IPS-20b (cell line): ENCODE measurements around the gene HSD17B1.
"Not testable (repeated sequence)": the region's sequence is repeated elsewhere in the genome, so short reads cannot be mapped to it uniquely, and the experiment has no call there.

ENCODE experiments used
- H3K27ac ChIP-seq: one replicate; pipeline ENCODE4 v1.5.1; 2013; ENCODE audit warnings: low read length
- H3K27me3 ChIP-seq: 2 replicates; pipeline ENCODE4 v1.6.1; 2013; ENCODE audit warnings: mild to moderate bottlenecking, low read length, inconsistent platforms; ENCODE audit not compliant: insufficient read depth
- H3K36me3 ChIP-seq: 2 replicates; pipeline ENCODE4 v1.6.1; 2013; ENCODE audit warnings: low read depth, mild to moderate bottlenecking, inconsistent platforms, low read length, moderate library complexity; ENCODE audit not compliant: insufficient read depth
- H3K4me1 ChIP-seq: 2 replicates; pipeline ENCODE4 v1.6.1; 2013; ENCODE audit warnings: mild to moderate bottlenecking, control low read depth, inconsistent platforms, low read length, moderate library complexity; ENCODE audit not compliant: insufficient read depth
- H3K4me3 ChIP-seq: 2 replicates; pipeline ENCODE4 v1.5.1; 2013; ENCODE audit warnings: mild to moderate bottlenecking, low read length, inconsistent platforms
- H3K9ac ChIP-seq: 2 replicates; pipeline ENCODE4 v1.6.1; 2013; ENCODE audit warnings: low read depth, mild to moderate bottlenecking, inconsistent platforms, low read length, moderate library complexity
- H3K9me3 ChIP-seq: 2 replicates; pipeline ENCODE4 v1.6.1; 2013; ENCODE audit warnings: mild to moderate bottlenecking, low read depth, low read length, inconsistent platforms; ENCODE audit not compliant: insufficient read depth

HSD17B1 gene

DNA sequence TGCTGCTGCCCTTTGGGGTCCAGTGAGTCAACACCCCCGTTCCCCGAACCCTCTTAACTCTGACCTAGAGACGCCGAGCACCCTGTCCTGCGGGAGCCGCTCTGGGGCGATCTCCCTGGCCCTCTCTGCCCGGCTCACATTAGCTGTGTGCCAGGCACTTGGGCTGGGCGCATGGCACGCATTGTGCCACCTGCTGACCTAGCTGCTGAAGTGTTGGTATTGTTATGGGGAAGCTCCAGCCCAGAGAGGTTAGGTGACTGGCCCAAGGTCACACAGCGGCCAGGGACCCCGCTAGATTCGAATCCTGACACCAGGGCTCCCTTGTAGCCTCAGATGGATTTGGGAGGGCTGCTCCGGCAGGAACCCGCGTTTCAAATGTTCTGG lies 1.1 kb downstream of the HSD17B1 start:
- Histone ChIP-seq H3K27ac (no peak overlapping the region), H3K27me3 (peaks cover 4% of the 10 kb centered on the region; the same call in 1 of the 2 replicates), H3K9ac (peak overlapping the region; percentile 92; the same call in 1 of the 2 replicates), H3K4me1 (no peaks in the 10 kb centered on the region), H3K4me3 (peak overlapping the region; percentile 92; the same call in 1 of the 2 replicates), H3K9me3 (no peaks in the 10 kb centered on the region), H3K36me3 (no peaks in the 10 kb centered on the region)

GRCh38 chr17:42554250-42555121 lies 1.8 kb downstream of the HSD17B1 start:
- Histone ChIP-seq H3K36me3 (no peaks in the 10 kb centered on the region), H3K27ac (peak overlapping the region; percentile 62), H3K4me3 (peak overlapping the region; percentile 92), H3K27me3 (no peaks in the 10 kb centered on the region), H3K9me3 (no peaks in the 10 kb centered on the region), H3K4me1 (no peaks in the 10 kb centered on the region), H3K9ac (peak overlapping the region; percentile 92)

- H3K9me3 ChIP-seq = no peaks in the 10 kb centered on the region
- H3K9ac ChIP-seq = peak overlapping the region; percentile 92; the same call in 1 of the 2 replicates
- peak overlapping the region; percentile 92 for H3K4me3 ChIP-seq
- no peak overlapping the region for H3K27ac ChIP-seq
- no peaks in the 10 kb centered on the region for H3K27me3 ChIP-seq
- no peaks in the 10 kb centered on the region for H3K36me3 ChIP-seq
- H3K4me1 ChIP-seq = no peaks in the 10 kb centered on the region
Measured at GRCh38 chr17:42555122-42555622, 2.4 kb downstream of the HSD17B1 start.

DNA sequence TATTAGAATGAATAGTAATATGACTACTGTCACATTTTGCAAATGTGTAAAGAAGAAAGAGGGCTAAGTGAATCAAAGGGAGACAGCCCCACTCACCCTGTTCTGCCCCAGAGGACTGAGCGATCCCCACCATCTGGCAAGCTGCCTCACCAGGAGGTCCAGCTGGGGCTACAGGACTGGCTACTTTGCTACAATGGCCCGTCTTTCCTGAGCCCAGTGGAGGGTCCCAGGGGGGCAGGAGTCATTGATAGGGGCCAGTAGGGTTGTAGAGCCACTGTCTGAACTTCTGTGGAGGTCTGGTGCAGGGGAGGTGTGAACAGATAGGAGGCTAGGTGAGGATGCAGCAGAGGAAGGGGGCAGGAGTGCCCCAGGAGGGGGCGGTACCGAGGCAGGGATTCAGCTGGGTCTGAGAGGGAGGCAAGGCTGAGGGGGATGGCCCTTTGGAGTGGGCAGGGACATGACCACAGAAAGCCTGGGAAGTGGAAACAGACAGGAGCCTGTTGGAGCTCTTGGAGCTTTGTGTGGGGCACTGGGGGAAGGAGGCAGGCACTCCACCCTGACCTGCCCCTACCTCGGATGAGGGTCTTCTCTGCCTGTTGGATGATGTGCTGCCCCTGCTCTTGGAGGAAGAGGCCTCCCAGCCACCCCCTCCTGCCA lies 3.4 kb downstream of the HSD17B1 start:
- H3K4me3 ChIP-seq, H3K4me1 ChIP-seq, H3K27ac ChIP-seq, H3K9me3 ChIP-seq, H3K9ac ChIP-seq, H3K36me3 ChIP-seq, H3K27me3 ChIP-seq: not testable (repeated sequence)

GRCh38 chr17:42559075-42559474 lies 6.4 kb downstream of the HSD17B1 start:
- Histone ChIP-seq H3K4me3 (no peak overlapping the region), H3K4me1 (peaks cover 7% of the 10 kb centered on the region; the same call in 1 of the 2 replicates), H3K27me3 (no peaks in the 10 kb centered on the region), H3K36me3 (0 out of 2 replicates have a peak, but pooled peaks cover 5% of the 10 kb centered on the region), H3K9me3 (no peaks in the 10 kb centered on the region), H3K9ac (no peak overlapping the region), H3K27ac (no peak overlapping the region)

DNA sequence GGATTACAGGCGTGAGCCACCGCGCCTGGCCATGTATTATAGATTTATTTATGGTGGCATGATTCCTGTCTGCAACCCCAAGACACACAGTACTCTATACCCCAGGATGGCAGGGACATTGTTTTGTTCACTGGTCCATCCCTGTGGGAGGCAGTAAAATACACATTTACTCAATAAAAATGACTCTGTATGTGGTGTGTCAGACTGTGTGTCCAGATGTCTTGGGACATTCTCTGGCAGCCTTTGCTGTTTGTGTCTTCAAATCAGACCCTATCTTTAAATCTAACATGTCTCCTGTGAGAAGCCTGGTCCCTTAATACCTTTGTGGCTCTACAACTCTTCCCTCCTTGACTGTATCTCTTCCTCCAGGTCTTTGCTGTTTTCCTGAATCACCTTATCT lies 7.5 kb downstream of the HSD17B1 start:
- Histone ChIP-seq H3K4me3 (no peak overlapping the region), H3K36me3 (peaks cover 16% of the 10 kb centered on the region), H3K9ac (no peak overlapping the region), H3K27ac (no peak overlapping the region), H3K27me3 (no peaks in the 10 kb centered on the region), H3K4me1 (peaks cover 7% of the 10 kb centered on the region; the same call in 1 of the 2 replicates), H3K9me3 (no peaks in the 10 kb centered on the region)

DNA sequence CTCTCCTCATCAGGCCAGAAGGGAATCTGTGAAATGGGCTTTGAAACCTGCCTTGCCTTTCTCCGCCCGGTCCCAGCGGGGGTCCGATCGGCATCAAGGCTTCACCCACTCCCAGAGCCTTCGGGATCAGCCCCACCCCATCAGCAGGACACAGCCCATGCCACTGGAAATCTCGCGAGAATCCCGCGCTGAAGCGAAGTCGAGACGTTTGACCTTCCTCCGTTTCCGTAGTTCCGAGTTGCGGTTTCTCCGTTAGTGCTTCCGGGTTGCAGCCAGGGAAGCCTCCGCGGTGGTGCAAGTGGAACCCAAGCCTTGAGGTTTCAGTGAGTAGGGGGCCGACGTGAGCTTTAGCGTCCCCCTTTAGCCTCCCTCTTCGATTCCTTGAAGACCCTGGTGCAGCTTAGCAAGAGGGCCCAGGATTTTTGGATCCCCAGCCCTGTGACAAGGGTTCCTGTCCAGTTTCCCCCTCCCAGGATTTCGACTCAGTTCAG lies 9.2 kb downstream of the HSD17B1 start, which contains the start of gene COASY:
COASY (plus strand) TSS at position 252 of the 491 bp plus-strand sequence. CDS start 475 bp downstream, outside the sequence.
- Histone ChIP-seq H3K27me3 (no peaks in the 10 kb centered on the region), H3K9me3 (no peaks in the 10 kb centered on the region), H3K4me3 (peak within 1 kb of the TSS; percentile 79), H3K27ac (peak within 1 kb of the TSS; percentile 42), H3K36me3 (peaks cover 28% of the 10 kb centered on the region), H3K4me1 (peaks cover 7% of the 10 kb centered on the region; the same call in 1 of the 2 replicates), H3K9ac (peak within 1 kb of the TSS; percentile 89)

DNA sequence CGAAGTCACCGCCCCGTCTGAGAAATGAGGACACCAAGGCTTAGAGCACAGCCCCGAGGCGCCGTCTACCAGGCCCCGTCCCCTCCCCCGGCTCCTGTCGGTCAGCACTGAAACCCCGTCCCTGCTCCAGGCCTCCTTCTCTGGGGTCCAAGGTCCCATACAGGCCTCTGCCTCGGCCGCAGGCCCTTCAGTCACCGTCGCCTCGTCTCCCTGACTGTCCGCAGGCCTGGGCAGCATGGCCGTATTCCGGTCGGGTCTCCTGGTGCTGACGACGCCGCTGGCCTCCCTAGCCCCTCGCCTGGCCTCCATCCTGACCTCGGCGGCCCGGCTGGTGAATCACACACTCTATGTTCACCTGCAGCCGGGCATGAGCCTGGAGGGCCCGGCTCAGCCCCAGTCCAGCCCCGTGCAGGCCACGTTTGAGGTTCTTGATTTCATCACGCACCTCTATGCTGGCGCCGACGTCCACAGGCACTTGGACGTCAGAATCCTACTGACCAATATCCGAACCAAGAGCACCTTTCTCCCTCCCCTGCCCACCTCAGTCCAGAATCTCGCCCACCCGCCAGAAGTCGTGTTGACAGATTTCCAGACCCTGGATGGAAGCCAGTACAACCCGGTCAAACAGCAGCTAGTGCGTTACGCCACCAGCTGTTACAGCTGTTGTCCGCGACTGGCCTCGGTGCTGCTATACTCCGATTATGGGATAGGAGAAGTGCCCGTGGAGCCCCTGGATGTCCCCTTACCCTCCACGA lies 9.8 kb downstream of the HSD17B1 start:
- Histone ChIP-seq H3K36me3 (peaks cover 28% of the 10 kb centered on the region), H3K9ac (peak overlapping the region; percentile 89), H3K4me1 (peaks cover 7% of the 10 kb centered on the region; the same call in 1 of the 2 replicates), H3K9me3 (no peaks in the 10 kb centered on the region), H3K27ac (no peak overlapping the region), H3K4me3 (peak overlapping the region; percentile 79), H3K27me3 (no peaks in the 10 kb centered on the region)

DNA sequence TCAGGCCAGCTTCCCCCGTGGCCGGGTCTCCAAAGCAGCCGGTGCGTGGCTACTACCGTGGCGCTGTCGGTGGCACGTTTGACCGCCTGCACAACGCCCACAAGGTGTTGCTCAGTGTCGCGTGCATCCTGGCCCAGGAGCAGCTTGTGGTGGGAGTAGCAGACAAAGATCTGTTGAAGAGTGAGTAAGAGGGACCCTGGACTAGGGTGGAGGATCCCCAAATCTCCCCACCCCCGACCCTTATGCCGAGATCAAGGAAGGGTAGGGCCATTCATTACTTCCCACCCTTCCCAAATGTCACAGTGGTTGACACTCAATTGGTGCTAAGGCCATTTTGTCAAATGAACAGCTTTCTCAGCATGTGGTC lies 10.4 kb downstream of the HSD17B1 start:
- peaks cover 28% of the 10 kb centered on the region for H3K36me3 ChIP-seq
- H3K4me3 ChIP-seq = peak overlapping the region; percentile 79
- no peaks in the 10 kb centered on the region for H3K27me3 ChIP-seq
- no peaks in the 10 kb centered on the region for H3K9me3 ChIP-seq
- H3K27ac ChIP-seq = no peak overlapping the region
- H3K4me1 ChIP-seq = peaks cover 7% of the 10 kb centered on the region; the same call in 1 of the 2 replicates
- H3K9ac ChIP-seq = peak overlapping the region; percentile 89; the same call in 1 of the 2 replicates

- H3K27ac ChIP-seq = no peak overlapping the region
- H3K9ac ChIP-seq = no peak overlapping the region
- H3K27me3 ChIP-seq = no peaks in the 10 kb centered on the region
- no peaks in the 10 kb centered on the region for H3K9me3 ChIP-seq
- H3K36me3 ChIP-seq = peaks cover 32% of the 10 kb centered on the region
- H3K4me3 ChIP-seq = peak overlapping the region; percentile 79; the same call in 1 of the 2 replicates
- peaks cover 7% of the 10 kb centered on the region; the same call in 1 of the 2 replicates for H3K4me1 ChIP-seq
Measured at GRCh38 chr17:42563543-42563942, 10.8 kb downstream of the HSD17B1 start.

DNA sequence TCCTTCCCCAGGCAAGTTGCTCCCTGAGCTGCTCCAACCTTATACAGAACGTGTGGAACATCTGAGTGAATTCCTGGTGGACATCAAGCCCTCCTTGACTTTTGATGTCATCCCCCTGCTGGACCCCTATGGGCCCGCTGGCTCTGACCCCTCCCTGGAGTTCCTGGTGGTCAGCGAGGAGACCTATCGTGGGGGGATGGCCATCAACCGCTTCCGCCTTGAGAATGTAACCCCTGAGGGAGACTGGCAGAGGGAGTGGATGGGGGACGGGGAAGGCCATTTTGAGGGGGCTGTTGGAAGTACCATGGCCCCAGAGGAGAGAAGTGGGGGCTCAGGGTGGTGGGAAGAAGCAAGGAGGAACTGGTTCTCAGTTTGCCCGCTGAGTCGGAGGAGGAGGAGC lies 11.2 kb downstream of the HSD17B1 start:
- no peaks in the 10 kb centered on the region for H3K27me3 ChIP-seq
- H3K4me1 ChIP-seq = peaks cover 7% of the 10 kb centered on the region; the same call in 1 of the 2 replicates
- no peak overlapping the region for H3K4me3 ChIP-seq
- H3K27ac ChIP-seq = no peak overlapping the region
- peaks cover 35% of the 10 kb centered on the region for H3K36me3 ChIP-seq
- no peak overlapping the region for H3K9ac ChIP-seq
- no peaks in the 10 kb centered on the region for H3K9me3 ChIP-seq
